GM12865 (cell line): ENCODE measurements around the gene STOML3.

Experiments used
- DNase-seq: peaks from one replicate; pipeline ENCODE4 v3.0.0; 2010; ENCODE audit warnings: low read depth
- H3K4me3 ChIP-seq: 2 replicates; pipeline ENCODE4 v1.5.1; 2011; ENCODE audit warnings: mild to moderate bottlenecking, low read depth, low read length, control low read depth
- CTCF ChIP-seq: IDR thresholded peaks from 2 replicates; pipeline ENCODE4 v1.5.1; 2011; ENCODE audit warnings: low read length, control low read depth, low read depth, inconsistent platforms; ENCODE audit not compliant: insufficient read depth; ENCODE audit errors: missing control alignments

The STOML3 gene

DNA sequence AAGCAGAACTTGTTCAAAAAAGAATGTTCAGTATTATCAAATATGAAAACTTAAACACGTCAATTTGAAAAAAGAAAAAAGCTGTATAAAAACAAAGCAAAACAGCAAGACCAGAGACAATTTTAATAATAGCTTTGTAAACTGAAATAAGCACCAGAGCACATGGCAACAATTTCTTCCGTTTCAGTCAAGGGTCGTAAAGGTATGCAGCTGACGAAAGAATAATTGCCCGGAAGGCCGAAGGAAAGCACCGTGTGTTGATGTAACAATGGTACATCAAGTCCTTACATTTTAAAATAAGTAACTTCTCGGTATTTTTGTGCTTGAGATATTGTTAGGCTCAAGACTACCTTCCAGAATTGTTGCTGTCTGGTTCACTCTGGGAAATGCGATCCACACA lies 45.6 kb upstream of the STOML3 start:
- H3K4me3 ChIP-seq = peak overlapping the region; percentile 84
- DNase-seq = peak; percentile 64
- TF ChIP-seq CTCF = no peak

DNA sequence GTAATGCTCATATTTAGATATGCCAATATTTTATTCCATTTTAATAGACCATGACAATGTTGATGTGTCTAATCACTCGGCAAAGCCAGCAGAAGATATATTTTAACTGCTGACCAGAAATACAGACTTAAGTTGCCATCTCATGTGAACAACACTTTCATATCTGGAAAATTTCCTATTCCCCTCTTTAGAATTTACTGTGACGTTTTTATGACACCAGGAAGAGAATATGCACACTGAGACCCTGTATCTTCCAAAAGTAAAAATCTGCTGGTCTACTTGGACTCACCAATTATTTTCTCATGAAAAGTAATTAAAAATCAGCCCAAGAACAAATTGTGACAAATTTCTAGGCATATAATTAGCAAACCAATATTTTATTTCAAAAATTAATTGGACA lies 45.2 kb upstream of the STOML3 start:
- DNase-seq = no peak
- H3K4me3 ChIP-seq = peak overlapping the region; percentile 84
- TF ChIP-seq CTCF = no peak

- H3K4me3 ChIP-seq = peak overlapping the region; percentile 84
- no peak for DNase-seq
- no peak for TF ChIP-seq CTCF
Measured at GRCh38 chr13:39035204-39035603, 44.6 kb upstream of the STOML3 start.

DNA sequence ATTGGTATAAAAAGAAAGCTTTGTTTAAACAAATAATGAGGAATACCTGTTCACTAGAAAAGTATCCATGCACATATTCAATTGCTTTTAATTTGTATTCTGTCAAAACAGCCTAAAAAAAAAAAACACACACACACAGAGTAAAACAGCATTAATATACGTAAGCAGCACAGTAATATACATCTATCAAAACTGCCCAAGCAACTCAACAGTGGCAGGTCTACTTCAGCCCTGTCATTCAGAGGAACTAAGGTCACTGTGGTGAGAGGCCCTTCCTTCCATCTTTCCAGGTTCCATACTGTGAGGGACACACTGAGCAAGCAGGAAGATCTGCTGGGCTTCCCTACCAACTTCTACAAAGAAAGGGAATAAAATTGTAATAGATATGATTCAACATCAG lies 43.5 kb upstream of the STOML3 start:
- H3K4me3 ChIP-seq = no peak overlapping the region
- no peak for DNase-seq
- no peak for TF ChIP-seq CTCF

DNA sequence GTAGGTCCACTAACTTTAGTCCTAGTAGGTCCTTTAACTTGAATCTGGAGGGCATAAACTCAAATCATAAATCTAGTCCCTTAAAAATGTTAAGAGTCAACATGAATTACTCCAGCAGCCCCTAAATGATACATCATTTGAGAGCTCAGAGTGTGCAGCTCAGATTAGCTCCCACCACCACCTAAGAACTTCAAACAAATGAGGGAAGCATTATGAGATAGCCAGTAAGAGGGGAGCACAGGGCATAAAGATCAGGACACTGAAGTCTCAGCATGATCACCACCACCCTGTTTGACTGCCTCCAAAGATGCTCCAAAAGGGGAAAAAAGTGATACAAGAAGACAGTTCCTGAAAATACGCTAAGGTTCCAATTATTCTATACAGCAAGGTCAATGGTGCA lies 41.5 kb upstream of the STOML3 start:
- no peak for DNase-seq
- no peak for TF ChIP-seq CTCF

GRCh38 chr13:39025433-39025839 lies 34.8 kb upstream of the STOML3 start:
- no peak for TF ChIP-seq CTCF
- H3K4me3 ChIP-seq = no peak overlapping the region

More for the DNA sequence above, 41.5 kb upstream of the STOML3 start:
- no peak overlapping the region for H3K4me3 ChIP-seq

DNA sequence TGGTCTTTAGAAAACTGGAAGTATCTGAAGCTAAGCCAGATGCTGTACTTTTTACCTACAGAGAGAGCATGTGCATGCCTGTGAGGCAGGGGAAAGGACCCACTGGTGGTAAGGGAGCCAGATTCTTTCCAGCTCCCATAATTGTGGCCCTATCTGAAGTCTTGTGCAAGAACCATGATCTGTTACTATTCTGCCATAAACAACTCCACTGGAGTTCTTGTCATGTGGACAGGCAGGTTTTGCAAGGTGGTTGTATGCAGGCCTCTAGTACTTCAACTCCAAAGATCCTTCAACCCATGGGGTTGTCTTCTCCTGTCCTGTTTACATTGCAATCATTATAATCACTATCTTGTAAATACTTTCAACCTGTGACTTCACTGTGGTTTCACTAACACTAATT lies 33.1 kb upstream of the STOML3 start:
- DNase-seq = no peak
- no peak overlapping the region for H3K4me3 ChIP-seq
- no peak for TF ChIP-seq CTCF

More at GRCh38 chr13:39025433-39025839, 34.8 kb upstream of the STOML3 start:
- DNase-seq = no peak
